Measurements from ENCODE around the gene ASAP3. TPM values are rescaled to one million over a fixed set of nuclear protein-coding genes. Genes with fewer than 3 reads are reported as not detected.

Gene ASAP3
- total and polyA plus RNA-seq, 2 experiments from 2014 or later, result 62.0 to 157 TPM

DNA sequence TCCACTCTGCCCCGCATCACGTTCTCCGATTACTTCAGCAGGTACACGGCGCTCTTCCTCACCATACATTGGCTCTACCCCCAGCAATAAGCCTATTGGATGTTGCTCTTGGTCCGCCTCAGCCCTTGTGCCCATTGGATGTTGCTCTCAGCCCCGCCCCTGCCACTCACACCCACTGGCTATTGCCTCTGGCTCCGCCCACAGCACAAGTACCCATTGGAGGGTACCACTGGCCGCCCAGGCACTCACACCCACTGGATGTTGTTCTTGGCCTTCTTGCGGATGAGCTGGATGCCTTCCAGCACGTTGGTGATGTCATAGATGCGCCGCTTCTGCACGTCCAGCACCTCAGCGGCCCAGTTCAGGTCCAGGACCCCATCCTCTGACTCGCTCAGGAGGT, 37.6 kb upstream of the ASAP3 start:
- no peaks in the 10 kb centered on the region for H3K4me1 ChIP-seq (ENCODE audit: low read depth)
- H3K9me3 ChIP-seq (ENCODE audit: low read depth), result no peaks in the 10 kb centered on the region
- no peak overlapping the region for H3K4me3 ChIP-seq
- DNase-seq (ENCODE audit: low read depth in 1 of 2, low spot score in 1 of 2), result no peak
- TF ChIP-seq, protein P1, sequence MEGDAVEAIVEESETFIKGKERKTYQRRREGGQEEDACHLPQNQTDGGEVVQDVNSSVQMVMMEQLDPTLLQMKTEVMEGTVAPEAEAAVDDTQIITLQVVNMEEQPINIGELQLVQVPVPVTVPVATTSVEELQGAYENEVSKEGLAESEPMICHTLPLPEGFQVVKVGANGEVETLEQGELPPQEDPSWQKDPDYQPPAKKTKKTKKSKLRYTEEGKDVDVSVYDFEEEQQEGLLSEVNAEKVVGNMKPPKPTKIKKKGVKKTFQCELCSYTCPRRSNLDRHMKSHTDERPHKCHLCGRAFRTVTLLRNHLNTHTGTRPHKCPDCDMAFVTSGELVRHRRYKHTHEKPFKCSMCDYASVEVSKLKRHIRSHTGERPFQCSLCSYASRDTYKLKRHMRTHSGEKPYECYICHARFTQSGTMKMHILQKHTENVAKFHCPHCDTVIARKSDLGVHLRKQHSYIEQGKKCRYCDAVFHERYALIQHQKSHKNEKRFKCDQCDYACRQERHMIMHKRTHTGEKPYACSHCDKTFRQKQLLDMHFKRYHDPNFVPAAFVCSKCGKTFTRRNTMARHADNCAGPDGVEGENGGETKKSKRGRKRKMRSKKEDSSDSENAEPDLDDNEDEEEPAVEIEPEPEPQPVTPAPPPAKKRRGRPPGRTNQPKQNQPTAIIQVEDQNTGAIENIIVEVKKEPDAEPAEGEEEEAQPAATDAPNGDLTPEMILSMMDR (IDR thresholded peaks at IDR 0.05; ENCODE audit: low read depth, low read length), result no peak
- no peaks in the 10 kb centered on the region for H3K27me3 ChIP-seq
- no peaks in the 10 kb centered on the region for H3K36me3 ChIP-seq
- H3K27ac ChIP-seq, result no peak overlapping the region

DNA sequence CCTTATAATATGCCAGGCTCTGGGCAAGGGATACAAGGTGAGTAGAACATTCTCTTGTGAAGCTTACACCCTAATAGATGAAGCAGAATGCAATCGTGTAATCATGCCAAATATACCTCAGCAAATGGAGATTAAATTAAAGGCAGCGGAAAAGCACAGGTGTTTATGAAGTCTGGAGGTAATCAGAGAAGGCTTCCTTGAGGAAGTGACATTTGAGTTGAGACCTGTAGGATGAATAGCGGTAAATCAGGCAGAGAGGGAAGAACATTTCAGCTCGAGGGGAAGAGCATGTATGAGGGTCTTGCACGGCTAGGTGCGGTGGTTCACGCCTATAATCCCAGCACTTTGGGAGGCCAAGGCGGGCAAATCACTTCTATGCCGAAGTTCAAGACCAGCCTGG, 33.6 kb upstream of the ASAP3 start:
- H3K27ac ChIP-seq, result no peak overlapping the region
- H3K36me3 ChIP-seq, result no peaks in the 10 kb centered on the region
- DNase-seq (ENCODE audit: low read depth in 1 of 2, low spot score in 1 of 2), result no peak
- TF ChIP-seq, protein P1 (IDR thresholded peaks at IDR 0.05; ENCODE audit: low read depth, low read length), result no peak
- no peak overlapping the region for H3K4me3 ChIP-seq
- no peaks in the 10 kb centered on the region for H3K9me3 ChIP-seq (ENCODE audit: low read depth)
- H3K4me1 ChIP-seq (ENCODE audit: low read depth), result no peaks in the 10 kb centered on the region
- H3K27me3 ChIP-seq, result no peaks in the 10 kb centered on the region

DNA sequence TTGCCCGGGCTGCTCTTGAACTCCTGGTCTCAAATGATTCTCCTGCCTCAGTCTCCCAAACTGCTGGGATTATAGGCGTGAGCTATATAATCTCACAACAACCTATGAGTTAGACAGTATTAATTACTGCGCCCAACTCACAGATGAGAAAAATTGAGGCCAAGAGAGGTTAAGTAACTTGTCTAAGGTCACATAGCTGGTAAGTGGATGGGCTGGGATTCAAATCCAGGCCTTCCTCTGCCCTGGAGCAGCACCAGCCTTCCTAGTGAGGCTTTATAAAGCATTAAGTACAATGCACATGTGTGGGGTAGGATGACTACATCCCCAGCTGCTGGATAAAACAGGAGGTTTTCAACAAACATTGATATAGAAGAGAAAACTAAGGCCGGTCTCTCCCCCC, 31.9 kb upstream of the ASAP3 start:
- Histone ChIP-seq H3K9me3 (ENCODE audit: low read depth) (no peaks in the 10 kb centered on the region), H3K36me3 (no peaks in the 10 kb centered on the region), H3K4me1 (ENCODE audit: low read depth) (no peaks in the 10 kb centered on the region), H3K27ac (no peak overlapping the region), H3K27me3 (no peaks in the 10 kb centered on the region), H3K4me3 (no peak overlapping the region)
- TF ChIP-seq, protein P1 (IDR thresholded peaks at IDR 0.05; ENCODE audit: low read depth, low read length), result no peak
- DNase-seq (ENCODE audit: low read depth in 1 of 2, low spot score in 1 of 2), result no peak

DNA sequence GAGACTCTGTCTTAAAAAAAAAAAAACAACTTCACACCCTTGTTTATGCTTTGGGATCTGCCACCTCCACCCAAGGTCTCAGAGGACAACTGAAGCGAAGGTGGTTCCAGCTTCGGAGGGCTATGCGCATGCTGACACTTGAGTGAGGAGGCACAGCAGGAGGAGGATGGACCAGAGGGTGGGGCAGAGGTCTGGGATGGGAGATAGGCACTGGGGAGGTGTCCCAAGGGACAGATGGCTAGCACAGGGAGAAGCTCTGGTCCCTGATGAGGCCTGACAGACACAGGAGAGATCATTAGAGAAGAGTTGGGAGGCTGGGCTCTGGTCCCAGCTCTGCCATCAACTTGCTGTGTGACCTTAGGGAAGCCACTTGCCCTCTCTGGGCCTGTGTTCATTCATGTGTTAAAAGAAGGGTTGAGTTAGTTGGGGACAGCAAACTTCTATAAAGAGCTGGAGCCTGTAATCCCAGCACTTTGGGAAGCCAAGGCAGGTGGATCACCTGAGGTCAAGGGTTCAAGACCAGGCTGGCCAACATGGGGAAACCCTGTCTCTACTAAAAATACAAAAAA, 30.2 kb upstream of the ASAP3 start:
- no peaks in the 10 kb centered on the region for H3K4me1 ChIP-seq (ENCODE audit: low read depth)
- H3K36me3 ChIP-seq, result no peaks in the 10 kb centered on the region
- no peak overlapping the region for H3K27ac ChIP-seq
- TF ChIP-seq, protein P1 (IDR thresholded peaks at IDR 0.05; ENCODE audit: low read depth, low read length), result no peak
- no peaks in the 10 kb centered on the region for H3K27me3 ChIP-seq
- no peaks in the 10 kb centered on the region for H3K9me3 ChIP-seq (ENCODE audit: low read depth)
- H3K4me3 ChIP-seq, result no peak overlapping the region
- DNase-seq (ENCODE audit: low read depth in 1 of 2, low spot score in 1 of 2), result no peak

DNA sequence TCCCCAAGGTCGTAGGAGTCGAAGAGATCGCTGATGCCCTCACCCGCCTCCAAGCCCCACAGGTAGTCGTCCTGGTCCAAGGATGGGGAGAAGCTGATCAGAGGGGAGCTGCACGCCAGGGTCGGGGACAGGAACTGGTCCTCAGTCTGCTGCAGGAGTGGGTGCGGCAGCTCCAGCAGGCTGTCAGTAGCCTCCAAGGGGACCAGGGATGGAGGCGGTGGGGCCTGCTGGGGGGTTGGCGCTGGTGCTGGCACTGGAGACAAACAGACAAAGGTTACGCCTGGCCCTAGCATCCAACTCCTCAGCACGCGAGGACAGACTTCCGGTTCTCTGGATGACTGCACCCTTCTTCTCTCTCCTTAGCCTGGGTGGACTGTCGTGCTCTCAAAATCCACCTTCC, 25.9 kb upstream of the ASAP3 start:
- Histone ChIP-seq H3K27me3 (no peaks in the 10 kb centered on the region), H3K4me3 (no peak overlapping the region), H3K9me3 (ENCODE audit: low read depth) (no peaks in the 10 kb centered on the region), H3K27ac (no peak overlapping the region), H3K4me1 (ENCODE audit: low read depth) (peaks cover 2% of the 10 kb centered on the region), H3K36me3 (no peaks in the 10 kb centered on the region)
- TF ChIP-seq, protein P1 (IDR thresholded peaks at IDR 0.05; ENCODE audit: low read depth, low read length), result no peak
- no peak for DNase-seq (ENCODE audit: low read depth in 1 of 2, low spot score in 1 of 2)
